GM21619 (cell line): ENCODE data around the gene PNPLA6.
"Not testable (repeated sequence)": the region's sequence is repeated elsewhere in the genome, so short reads cannot be mapped to it uniquely, and the experiment has no call there.

Experiments
- ATAC-seq: cut with Tn5 transposase; IDR thresholded peaks from one replicate; pipeline ENCODE4 v1.9.1; 2021; ENCODE audit not compliant: unreplicated experiment

PNPLA6 gene

GRCh38 chr19:7552781-7553180 is 17.3 kb downstream of the PNPLA6 start:
- ATAC-seq: no peak

DNA sequence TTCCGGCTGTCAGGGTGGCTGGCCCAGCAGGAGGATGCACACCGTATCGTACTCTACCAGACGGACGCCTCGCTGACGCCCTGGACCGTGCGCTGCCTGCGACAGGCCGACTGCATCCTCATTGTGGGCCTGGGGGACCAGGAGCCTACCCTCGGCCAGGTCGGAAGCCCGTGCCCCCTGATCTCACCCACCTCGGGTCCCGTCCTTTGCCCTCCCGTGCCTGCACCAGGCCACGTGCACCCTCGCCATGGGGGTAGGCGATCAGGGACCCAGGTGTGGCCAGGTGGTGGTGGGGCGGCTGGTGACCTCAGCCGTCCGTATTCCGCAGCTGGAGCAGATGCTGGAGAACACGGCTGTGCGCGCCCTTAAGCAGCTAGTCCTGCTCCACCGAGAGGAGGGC is 19.0 kb downstream of the PNPLA6 start:
- ATAC-seq: no peak

DNA sequence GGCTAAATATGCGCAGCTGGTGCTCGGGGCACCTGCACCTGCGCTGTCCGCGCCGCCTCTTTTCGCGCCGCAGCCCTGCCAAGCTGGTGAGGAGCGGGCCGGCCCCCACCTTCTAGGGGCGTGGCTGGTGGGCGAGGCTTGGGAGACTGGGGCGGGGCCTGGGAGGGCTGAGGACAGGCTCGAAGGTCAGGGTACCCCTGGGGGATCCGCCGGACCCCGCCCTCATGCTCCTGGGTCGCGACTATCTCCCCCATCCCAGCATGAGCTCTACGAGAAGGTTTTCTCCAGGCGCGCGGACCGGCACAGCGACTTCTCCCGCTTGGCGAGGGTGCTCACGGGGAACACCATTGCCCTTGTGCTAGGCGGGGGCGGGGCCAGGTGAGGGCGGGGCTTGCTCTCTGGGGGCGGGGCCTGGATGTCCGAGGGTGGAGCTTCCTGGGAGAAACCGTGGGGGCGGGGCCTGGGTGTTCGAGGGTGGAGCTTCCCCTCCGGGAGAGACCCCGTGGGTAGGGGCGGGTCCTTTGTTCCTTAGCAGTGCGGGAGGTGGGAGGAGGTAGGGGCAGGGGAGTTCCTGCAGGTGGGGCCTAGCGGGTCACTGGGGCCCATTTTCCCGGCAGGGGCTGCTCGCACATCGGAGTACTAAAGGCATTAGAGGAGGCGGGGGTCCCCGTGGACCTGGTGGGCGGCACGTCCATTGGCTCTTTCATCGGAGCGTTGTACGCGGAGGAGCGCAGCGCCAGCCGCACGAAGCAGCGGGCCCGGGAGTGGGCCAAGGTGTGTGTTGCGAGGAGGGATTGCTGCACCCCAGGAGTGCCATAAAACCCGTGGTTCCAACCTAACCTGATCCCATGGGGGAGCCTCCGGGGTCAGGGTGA is 19.7 kb downstream of the PNPLA6 start:
- no peak for ATAC-seq

- ATAC-seq: no peak
These were observed 21.3 kb downstream of the PNPLA6 start for GRCh38 chr19:7556696-7557315.

- no peak for ATAC-seq
These were observed 23.1 kb downstream of the PNPLA6 start for GRCh38 chr19:7558667-7559066.

- no peak for ATAC-seq
These were observed 23.6 kb downstream of the PNPLA6 start for GRCh38 chr19:7559102-7559501.

GRCh38 chr19:7560255-7560654 is 24.7 kb downstream of the PNPLA6 start:
- ATAC-seq: no peak

DNA sequence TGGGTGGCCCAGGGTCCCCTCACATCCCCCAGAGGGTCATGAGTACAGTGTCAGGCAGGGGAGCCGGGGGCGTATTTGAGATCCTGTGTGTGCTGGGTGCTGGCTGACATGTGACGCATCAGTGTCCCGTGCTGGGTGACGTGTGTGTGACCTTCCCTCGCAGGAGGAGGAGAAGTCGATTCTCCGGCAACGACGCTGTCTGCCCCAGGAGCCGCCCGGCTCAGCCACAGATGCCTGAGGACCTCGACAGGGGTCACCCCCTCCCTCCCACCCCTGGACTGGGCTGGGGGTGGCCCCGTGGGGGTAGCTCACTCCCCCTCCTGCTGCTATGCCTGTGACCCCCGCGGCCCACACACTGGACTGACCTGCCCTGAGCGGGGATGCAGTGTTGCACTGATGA is 25.8 kb downstream of the PNPLA6 start:
- ATAC-seq: no peak

DNA sequence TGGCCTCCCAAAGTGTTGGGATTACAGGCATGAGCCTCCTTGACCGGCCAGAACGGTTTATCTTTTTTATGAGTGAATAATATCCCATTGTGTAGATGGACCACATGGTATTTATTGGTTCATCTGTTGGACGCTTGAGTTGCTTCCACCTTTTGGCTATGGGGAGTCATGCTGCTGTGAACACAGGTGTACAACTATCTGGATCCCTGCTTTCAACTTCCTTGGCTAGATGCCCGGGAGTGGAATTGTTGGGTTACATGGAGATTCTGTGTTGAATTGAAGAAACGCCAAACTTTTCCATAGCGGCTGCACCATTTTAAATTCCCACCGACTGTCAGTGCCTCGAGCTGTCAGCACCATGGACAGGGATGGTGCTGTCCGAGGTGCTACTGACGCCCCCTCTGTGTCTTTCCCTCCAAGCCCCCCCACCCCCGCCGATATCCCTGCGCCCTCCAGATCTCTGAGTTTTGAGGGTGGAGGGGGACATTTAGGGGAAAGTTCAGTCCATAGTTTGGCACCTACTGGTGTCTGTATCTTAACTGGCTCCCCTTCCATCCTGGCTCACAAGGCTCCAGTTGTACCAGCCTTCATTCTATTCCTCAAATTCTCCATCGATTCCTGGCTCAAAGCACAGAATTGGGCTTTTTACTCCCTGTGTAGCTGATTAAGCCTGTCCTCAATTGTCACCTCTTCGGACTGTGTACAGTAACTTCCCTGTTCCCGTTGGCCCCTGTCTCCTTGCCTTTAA is 27.3 kb downstream of the PNPLA6 start:
- ATAC-seq: no peak

DNA sequence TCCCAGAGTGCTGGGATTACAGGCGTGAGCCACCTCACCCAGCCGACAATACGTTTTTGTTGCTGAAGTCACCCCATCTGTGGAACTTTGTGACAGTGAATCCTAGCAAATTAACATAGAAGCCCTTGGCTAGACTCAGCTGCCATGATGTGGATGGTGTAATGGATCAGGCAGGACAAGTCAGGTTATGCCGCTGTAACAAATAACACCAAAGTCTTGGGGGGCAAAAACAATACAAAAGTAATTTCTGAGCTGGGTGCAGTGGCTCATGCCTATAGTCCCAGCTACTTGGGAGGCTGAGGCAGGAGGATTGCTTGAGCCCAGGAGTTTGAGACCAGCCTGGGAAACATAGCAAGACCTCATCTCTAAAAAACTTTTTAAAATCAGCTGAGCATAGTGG is 29.3 kb downstream of the PNPLA6 start:
- no peak for ATAC-seq

DNA sequence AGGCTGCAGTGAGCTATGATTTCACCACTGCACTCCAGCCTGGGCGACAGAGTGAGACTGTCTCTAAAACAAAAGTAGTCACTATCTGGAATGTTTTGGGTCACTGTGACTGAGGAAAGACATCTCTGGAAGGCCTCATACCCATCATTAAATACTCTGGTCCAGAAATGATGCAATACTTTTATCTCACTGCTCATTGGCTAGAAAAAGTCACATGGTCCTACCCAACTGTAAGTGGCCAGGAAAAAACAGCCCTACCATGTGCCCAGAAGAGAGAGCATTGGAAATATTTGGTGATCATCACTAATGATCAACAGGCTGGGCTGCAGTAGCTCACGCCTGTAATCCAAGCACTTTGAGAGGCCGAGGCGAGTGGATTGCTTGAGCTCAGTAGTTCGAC is 29.8 kb downstream of the PNPLA6 start:
- ATAC-seq: no peak

DNA sequence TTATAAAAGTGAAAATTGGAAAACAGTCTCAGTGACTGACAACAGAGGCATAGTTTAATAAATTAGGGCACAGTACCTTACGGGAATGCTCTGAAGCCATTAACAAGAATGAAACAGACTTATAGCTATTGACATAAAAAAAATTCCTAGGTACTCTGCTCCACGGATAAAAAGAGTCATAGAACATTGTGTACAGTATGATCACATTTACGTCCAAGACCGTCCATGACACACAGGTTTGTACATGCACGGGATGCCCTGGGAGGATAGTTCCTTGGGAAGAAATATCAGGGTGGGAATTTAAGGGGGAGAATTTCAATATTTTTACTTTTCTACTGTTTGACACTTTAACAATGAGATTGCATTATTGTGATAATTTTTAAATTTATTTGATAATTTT is 35.2 kb downstream of the PNPLA6 start:
- no peak for ATAC-seq

DNA sequence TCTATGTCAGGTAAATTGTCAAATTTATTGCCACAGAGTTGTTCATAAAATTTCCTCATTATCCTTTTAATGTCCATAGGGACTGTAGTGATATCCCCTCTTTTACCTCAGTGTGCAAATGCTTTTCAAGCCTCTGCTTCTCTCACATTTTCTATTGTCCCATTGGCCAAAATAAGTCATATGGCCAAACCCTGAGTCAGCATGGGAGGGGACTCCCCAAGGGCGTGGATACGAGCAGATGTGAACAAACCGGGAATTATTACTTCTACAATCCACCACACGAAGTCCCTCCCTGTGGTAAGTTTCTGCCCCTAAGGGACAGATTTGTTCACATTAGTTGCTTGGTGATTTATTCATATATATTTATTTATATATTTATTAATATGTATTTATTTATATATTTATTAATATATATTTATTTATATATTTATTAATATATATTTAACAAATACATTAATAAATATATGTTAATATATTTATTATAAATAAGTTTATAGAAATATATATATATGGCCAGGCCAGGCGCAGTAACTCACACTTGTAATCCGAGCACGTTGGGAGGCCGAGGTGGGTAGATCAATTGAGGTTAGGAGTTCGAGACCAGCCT is 40.0 kb downstream of the PNPLA6 start:
- ATAC-seq: no peak

GRCh38 chr19:7577422-7577821 is 41.9 kb downstream of the PNPLA6 start:
- not testable (repeated sequence) for ATAC-seq

DNA sequence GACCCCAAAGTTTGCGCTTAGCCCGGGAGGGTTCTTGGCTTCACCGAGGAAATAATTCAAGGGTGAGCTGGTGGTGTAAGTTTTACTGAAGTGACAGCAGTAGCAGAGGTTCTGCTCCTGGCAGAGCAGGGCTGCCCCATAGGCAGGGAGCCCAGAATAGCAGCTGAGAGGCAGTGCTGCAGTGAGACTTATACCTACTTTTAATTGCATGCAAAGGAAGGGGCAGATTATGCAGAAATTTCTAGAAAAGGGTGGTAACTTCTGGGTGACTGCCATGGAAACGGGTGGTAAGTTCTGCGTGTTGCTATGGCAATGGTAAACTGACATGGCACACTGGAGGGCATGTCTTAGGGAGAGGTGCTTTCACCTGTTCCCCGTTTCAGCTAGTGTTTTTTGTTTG is 42.6 kb downstream of the PNPLA6 start:
- ATAC-seq: no peak

DNA sequence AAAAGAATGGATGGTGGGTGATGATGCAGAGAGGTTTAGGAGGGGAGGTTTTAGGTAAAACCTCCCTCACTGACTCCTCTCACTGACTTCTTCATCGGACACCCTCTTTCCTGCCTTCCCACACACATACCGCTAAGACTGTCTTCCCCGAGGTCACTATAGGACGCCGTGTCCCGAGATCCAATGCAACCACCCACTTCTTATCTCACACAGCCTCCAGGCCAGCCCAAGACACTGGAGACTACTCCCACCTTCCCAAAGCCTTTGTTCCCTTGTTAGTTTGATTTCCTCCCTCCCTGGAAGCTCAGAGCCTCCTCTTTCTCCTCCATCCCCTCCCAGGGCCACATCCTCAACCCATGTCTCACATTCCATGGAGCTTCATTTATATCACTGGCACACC is 43.7 kb downstream of the PNPLA6 start:
- no peak for ATAC-seq

- ATAC-seq: no peak
These were observed 46.9 kb downstream of the PNPLA6 start for GRCh38 chr19:7582446-7582845.

- no peak for ATAC-seq
These were observed 54.3 kb downstream of the PNPLA6 start for GRCh38 chr19:7589822-7590221.

DNA sequence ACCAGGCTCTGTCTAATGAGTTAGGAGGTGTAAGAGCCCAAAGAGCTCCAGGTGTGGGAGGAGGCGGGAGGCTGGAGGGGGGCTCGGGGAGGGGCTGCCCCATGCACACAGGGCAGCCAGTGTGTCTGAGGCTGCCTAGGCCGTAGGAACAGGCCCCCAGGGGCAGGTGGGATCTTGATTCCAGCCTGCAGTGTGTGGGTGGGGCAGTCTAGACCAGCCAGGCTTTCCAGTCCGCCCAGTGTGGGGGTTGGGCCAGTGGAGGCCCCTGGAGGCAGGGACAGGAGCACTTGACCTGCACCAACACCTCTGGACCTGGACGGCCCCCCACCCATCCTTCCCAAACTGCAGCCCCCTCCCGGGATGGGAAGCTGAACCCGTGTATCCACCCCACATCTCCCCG is 54.7 kb downstream of the PNPLA6 start:
- ATAC-seq: no peak

DNA sequence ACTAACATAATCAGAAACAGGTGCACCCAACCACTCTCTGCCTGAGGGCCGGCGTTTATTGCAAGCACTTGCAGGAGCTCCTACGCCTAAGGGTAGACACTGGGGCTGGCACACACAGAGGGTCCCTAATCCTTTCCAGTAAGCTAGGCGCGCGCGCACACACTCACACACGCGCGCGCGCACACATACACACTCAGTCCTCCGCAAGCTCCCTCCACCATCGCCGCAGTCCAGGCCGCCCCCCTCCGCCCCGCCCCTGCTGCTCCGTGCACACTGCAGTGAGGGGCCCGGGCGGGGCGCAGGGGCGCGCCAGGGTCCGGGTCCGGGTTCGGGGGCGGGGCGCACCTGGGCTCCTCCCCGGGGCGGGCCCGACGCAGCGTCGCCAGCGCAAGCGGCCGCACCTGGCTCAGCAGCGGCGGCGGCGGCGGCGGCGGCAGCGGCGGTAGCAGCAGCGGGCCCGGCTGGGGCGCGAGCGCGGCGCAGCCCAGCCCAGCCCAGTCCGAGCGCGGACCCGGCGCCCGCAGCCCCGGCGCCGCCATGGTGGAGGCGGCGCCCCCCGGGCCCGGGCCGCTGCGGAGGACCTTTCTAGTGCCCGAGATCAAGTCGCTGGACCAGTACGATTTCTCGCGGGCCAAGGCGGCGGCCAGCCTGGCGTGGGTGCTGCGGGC is 60.1 kb downstream of the PNPLA6 start, which contains the start of gene CAMSAP3:
TSS of gene CAMSAP3 (plus strand) at position 398 of the 668 bp plus-strand sequence. CDS start at position 538, 140 bp downstream.
- no peak for ATAC-seq
